ENCODE data around the gene UBE2V1. TPM values are rescaled to one million over a fixed set of nuclear protein-coding genes. Genes with fewer than 3 reads are reported as not detected.

Gene UBE2V1
- 111 and 122 TPM in 2 replicates for total RNA-seq

GRCh38 chr20:50112512-50113419, at the start of gene UBE2V1:
Gene UBE2V1 (minus strand): TSS chr20:50113150. CDS start chr20:50113128, 22 bp downstream.

GRCh38 chr20:50153500-50154377, 40.8 kb upstream of the UBE2V1 start, which contains the start of gene PEDS1:
Gene PEDS1 (minus strand): TSS chr20:50153723. CDS start chr20:50153637, 86 bp downstream.

Other genes with a start within 250 kb of the UBE2V1 start
- gene SPATA2, start 197.6 kb downstream of the UBE2V1 start, total RNA-seq = 3.5 and 4.2 TPM in 2 replicates
- gene RNF114, start 176.8 kb downstream of the UBE2V1 start, total RNA-seq = 80.0 and 96.7 TPM in 2 replicates
- 5.3 and 6.5 TPM in 2 replicates for gene SNAI1, start 130.2 kb downstream of the UBE2V1 start, total RNA-seq
- 50.0 and 56.3 TPM in 2 replicates for gene PEDS1, start 40.6 kb upstream of the UBE2V1 start, total RNA-seq
- gene CEBPB, start 77.7 kb upstream of the UBE2V1 start, total RNA-seq = 7.0 and 8.8 TPM in 2 replicates